Prostate gland (tissue), 2 donors: ENCODE data around the gene CXCL9.

Source experiments
- POLR2AphosphoS5 ChIP-seq: sonication (generic); formaldehyde crosslinking; IDR thresholded peaks from one replicate; pipeline ENCODE4 v1.6.1; 2017; ENCODE audit warnings: antibody characterized with exemption
- TF ChIP-seq, protein P1 (sequence below), 4 experiments: fragments of 200-600 bp in 2 of 4; fragments of 450-650 bp in 2 of 4; sonication (generic) in 2 of 4; IDR thresholded peaks; 1 replicate in 3 of 4; 2 replicates in 1 of 4; pipeline ENCODE4 v1.5.1; 2016 to 2019; ENCODE audit warnings: antibody characterized with exemption in 4 of 4, mild to moderate bottlenecking in 2 of 4, moderate library complexity in 2 of 4

DNA sequence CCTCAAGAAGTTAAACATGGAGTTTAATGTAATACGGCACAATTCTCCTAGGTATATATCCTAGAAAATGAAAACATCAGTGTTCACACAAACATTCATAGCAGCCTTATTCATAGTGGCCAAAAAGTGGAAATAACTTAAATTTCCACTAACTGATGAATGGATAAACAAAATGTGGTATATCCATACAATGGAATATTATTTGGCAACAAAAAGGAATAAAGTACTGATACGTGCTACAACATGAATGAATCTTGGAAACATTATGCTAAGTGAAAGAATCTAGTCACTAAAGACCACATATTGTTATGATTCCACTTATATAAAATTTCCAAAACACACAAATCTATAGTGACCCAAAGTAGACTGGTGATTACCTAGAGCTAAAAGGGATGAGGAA is 31.1 kb downstream of the CXCL9 start:
- no peak for TF ChIP-seq POLR2AphosphoS5
- TF ChIP-seq, protein P1, sequence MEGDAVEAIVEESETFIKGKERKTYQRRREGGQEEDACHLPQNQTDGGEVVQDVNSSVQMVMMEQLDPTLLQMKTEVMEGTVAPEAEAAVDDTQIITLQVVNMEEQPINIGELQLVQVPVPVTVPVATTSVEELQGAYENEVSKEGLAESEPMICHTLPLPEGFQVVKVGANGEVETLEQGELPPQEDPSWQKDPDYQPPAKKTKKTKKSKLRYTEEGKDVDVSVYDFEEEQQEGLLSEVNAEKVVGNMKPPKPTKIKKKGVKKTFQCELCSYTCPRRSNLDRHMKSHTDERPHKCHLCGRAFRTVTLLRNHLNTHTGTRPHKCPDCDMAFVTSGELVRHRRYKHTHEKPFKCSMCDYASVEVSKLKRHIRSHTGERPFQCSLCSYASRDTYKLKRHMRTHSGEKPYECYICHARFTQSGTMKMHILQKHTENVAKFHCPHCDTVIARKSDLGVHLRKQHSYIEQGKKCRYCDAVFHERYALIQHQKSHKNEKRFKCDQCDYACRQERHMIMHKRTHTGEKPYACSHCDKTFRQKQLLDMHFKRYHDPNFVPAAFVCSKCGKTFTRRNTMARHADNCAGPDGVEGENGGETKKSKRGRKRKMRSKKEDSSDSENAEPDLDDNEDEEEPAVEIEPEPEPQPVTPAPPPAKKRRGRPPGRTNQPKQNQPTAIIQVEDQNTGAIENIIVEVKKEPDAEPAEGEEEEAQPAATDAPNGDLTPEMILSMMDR (IDR thresholded peaks at IDR 0.05): no peak
